Measurements from ENCODE around the gene ISG20.

- no peak for TF ChIP-seq CTCF (IDR thresholded peaks at IDR 0.05)
- TF ChIP-seq POLR2A (IDR thresholded peaks at IDR 0.05), result no peak
These were observed 49.6 kb downstream of the ISG20 start for GRCh38 chr15:88688394-88688933.

Data from right lobe of liver (tissue), 4 donors.